ENCODE results near the gene LARGE2. TPM values are rescaled to one million over a fixed set of nuclear protein-coding genes. Genes with fewer than 3 reads are reported as not detected.

LARGE2 gene
- total RNA-seq, 1 experiment from 2014 or later = 67.6 TPM

- Histone ChIP-seq H3K27me3 (ENCODE audit: insufficient read depth, low read length) (no peaks in the 10 kb centered on the region), H3K79me2 (ENCODE audit: insufficient read depth, low read length) (no peaks in the 10 kb centered on the region), H3K9ac (ENCODE audit: low read length) (no peak overlapping the region), H3K4me1 (ENCODE audit: control insufficient read depth in 1 of 2, insufficient read depth in 2 of 2, low read length in 2 of 2) (no peaks in the 10 kb centered on the region), H4K20me1 (ENCODE audit: insufficient read depth) (no peaks in the 10 kb centered on the region), H2AFZ (ENCODE audit: low read depth, low read length, poor library complexity, severe bottlenecking) (no peak overlapping the region), H3K36me3 (ENCODE audit: control insufficient read depth in 1 of 2, insufficient read depth in 2 of 2, low read length in 2 of 2) (no peaks in the 10 kb centered on the region), H3K9me2 (ENCODE audit: insufficient read depth) (no peaks in the 10 kb centered on the region), H3K4me3 (replicated peaks in 1 of 2; ENCODE audit: low read depth in 1 of 2, low read length in 2 of 2) (no peak overlapping the region), H3K9me3 (ENCODE audit: control insufficient read depth in 1 of 2, insufficient read depth in 1 of 2, low read depth in 1 of 2, low read length in 2 of 2) (no peaks in the 10 kb centered on the region), H3K27ac (ENCODE audit: low read depth, low read length) (no peak overlapping the region), H3K4me2 (ENCODE audit: low read length) (no peak overlapping the region)
- POLR2A ChIA-PET = no interaction called here
- CTCF ChIA-PET = interaction anchor here (0.7 kb wide), 1 partner anchor 47 kb away, joined by 3 read pairs; no protein-coding TSS in a partner anchor
- RAD21 ChIA-PET (ENCODE audit: low non-redundant PET in 1 of 2, low total read pairs in 2 of 2, uncharacterized antibody in 2 of 2, unreplicated experiment in 2 of 2) = no interaction called here
- ATAC-seq (no peak), DNase-seq (ENCODE audit: low read depth, low spot score) (no peak)
- no TSS peak for BruUV-seq (replicated peaks)
- intact Hi-C loops (cut with micrococcal nuclease) = loop anchor here (10.0 kb wide), 1 partner anchor 355 kb away; no protein-coding TSS in a partner anchor
- TF ChIP-seq EZH2phosphoT487 (IDR thresholded peaks at IDR 0.05; ENCODE audit: borderline replicate concordance) = no peak
- TF ChIP-seq CBX3 (IDR thresholded peaks at IDR 0.05; ENCODE audit: low read depth) = no peak
- no peak for TF ChIP-seq EZH2 (IDR thresholded peaks at IDR 0.05)
- TF ChIP-seq SRF (IDR thresholded peaks at IDR 0.05; ENCODE audit: low read depth) = no peak
- TF ChIP-seq ELF1 (IDR thresholded peaks at IDR 0.05; ENCODE audit: borderline replicate concordance, low read depth) = no peak
- TF ChIP-seq SIN3A (IDR thresholded peaks at IDR 0.05; ENCODE audit: low read depth) = no peak
- TF ChIP-seq CEBPB (IDR thresholded peaks at IDR 0.05; ENCODE audit: low read depth) = no peak
- no peak for TF ChIP-seq JUND (IDR thresholded peaks at IDR 0.05)
- TF ChIP-seq CTCF (IDR thresholded peaks at IDR 0.05 in 2 of 3, conservative IDR thresholded peaks at IDR 0.05 in 1 of 3; ENCODE audit: borderline replicate concordance in 1 of 3, insufficient read depth in 1 of 3, low read depth in 2 of 3, low read length in 2 of 3) = no peak
- TF ChIP-seq, protein P1, sequence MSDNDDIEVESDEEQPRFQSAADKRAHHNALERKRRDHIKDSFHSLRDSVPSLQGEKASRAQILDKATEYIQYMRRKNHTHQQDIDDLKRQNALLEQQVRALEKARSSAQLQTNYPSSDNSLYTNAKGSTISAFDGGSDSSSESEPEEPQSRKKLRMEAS (IDR thresholded peaks at IDR 0.05) = no peak
- TF ChIP-seq YY1 (IDR thresholded peaks at IDR 0.05; ENCODE audit: extremely low read depth, insufficient replicate concordance, low read depth, low read length) = no peak
- no peak for TF ChIP-seq ZFX (IDR thresholded peaks at IDR 0.05)
- no peak for TF ChIP-seq SP1 (IDR thresholded peaks at IDR 0.05; ENCODE audit: low read depth)
These were observed 37.4 kb downstream of the LARGE2 start for GRCh38 chr11:45959851-45960250.

Data from HCT116 (cell line).